Mesendoderm (in vitro differentiated cells): ENCODE measurements around the gene DCBLD2.

Experiments used
- DNase-seq: peaks from one replicate; pipeline ENCODE4 v3.0.0; 2013
- H2AK5ac ChIP-seq: 2 replicates; pipeline ENCODE4 v1.6.1; 2013; ENCODE audit warnings: low read length, inconsistent platforms
- H2BK120ac ChIP-seq: 2 replicates; pipeline ENCODE4 v1.6.1; 2013; ENCODE audit warnings: low read depth, mild to moderate bottlenecking, low read length, moderate library complexity, mixed read lengths
- H2BK15ac ChIP-seq: replicated peaks from 2 replicates; pipeline ENCODE4 v1.6.1; 2013; ENCODE audit warnings: low read depth, mild to moderate bottlenecking, moderate library complexity
- H2BK5ac ChIP-seq: 2 replicates; pipeline ENCODE4 v1.6.1; 2013; ENCODE audit warnings: low read length, inconsistent platforms
- H3K18ac ChIP-seq: 2 replicates; pipeline ENCODE4 v1.6.1; 2013; ENCODE audit warnings: mild to moderate bottlenecking, low read length, mixed read lengths
- H3K23ac ChIP-seq: one replicate; pipeline ENCODE4 v1.6.1; 2013; ENCODE audit warnings: low read length
- H3K27ac ChIP-seq: 2 replicates; pipeline ENCODE4 v1.5.1; 2013; ENCODE audit warnings: low read depth, mild to moderate bottlenecking, inconsistent platforms, low read length, moderate library complexity
- H3K27me3 ChIP-seq: 2 replicates; pipeline ENCODE4 v1.6.1; 2013; ENCODE audit warnings: low read length, control low read depth, mild to moderate bottlenecking, inconsistent platforms; ENCODE audit not compliant: insufficient read depth, poor library complexity
- H3K36me3 ChIP-seq: 2 replicates; pipeline ENCODE4 v1.6.1; 2013; ENCODE audit warnings: low read length, inconsistent platforms; ENCODE audit not compliant: control insufficient read depth, insufficient read depth
- H3K4ac ChIP-seq: one replicate; pipeline ENCODE4 v1.6.1; 2013; ENCODE audit warnings: low read depth, mild to moderate bottlenecking, low read length, moderate library complexity
- H3K4me1 ChIP-seq: 2 replicates; pipeline ENCODE4 v1.6.1; 2013; ENCODE audit warnings: low read depth, low read length, inconsistent platforms; ENCODE audit not compliant: control insufficient read depth
- H3K4me2 ChIP-seq: 2 replicates; pipeline ENCODE4 v1.6.1; 2013; ENCODE audit warnings: low read length
- H3K4me3 ChIP-seq: 2 replicates; pipeline ENCODE4 v1.5.1; 2013; ENCODE audit warnings: mild to moderate bottlenecking, low read length
- H3K56ac ChIP-seq: one replicate; pipeline ENCODE4 v1.6.1; 2013; ENCODE audit warnings: low read length
- H3K79me1 ChIP-seq: 2 replicates; pipeline ENCODE4 v1.6.1; 2013; ENCODE audit warnings: low read length, inconsistent platforms
- H3K79me2 ChIP-seq: 2 replicates; pipeline ENCODE4 v1.6.1; 2013; ENCODE audit warnings: mild to moderate bottlenecking, low read length; ENCODE audit not compliant: control insufficient read depth, insufficient read depth
- H3K9ac ChIP-seq: 2 replicates; pipeline ENCODE4 v1.6.1; 2013; ENCODE audit warnings: low read length, inconsistent platforms
- H4K5ac ChIP-seq: one replicate; pipeline ENCODE4 v1.6.1; 2013; ENCODE audit warnings: low read length
- H4K8ac ChIP-seq: one replicate; pipeline ENCODE4 v1.6.1; 2013; ENCODE audit warnings: low read depth, mild to moderate bottlenecking, control low read depth, low read length, moderate library complexity
- WGBS: extraction: QIAGEN DNeasy Blood & Tissue Kit; methylation state at CpG from one replicate; pipeline ENCODE4 v1.1.7; 2013; ENCODE audit warnings: low lambda C conversion rate, missing lambda C conversion rate; ENCODE audit not compliant: insufficient coverage; ENCODE audit errors: extremely low coverage; 5-methylcytosine and 5-hydroxymethylcytosine counted together

DCBLD2 gene

GRCh38 chr3:98897701-98898100, 3.8 kb downstream of the DCBLD2 start:
- H3K23ac ChIP-seq = no peak overlapping the region
- H2BK5ac ChIP-seq = no peak overlapping the region
- H3K56ac ChIP-seq = no peak overlapping the region
- H3K79me1 ChIP-seq = peaks cover 9% of the 10 kb centered on the region
- no peak overlapping the region for H3K18ac ChIP-seq
- H3K79me2 ChIP-seq = peaks cover 29% of the 10 kb centered on the region
- no CpG with 5 or more reads among the region's 1 CpG for WGBS
- no peak overlapping the region for H3K4me3 ChIP-seq
- no peak overlapping the region for H2BK120ac ChIP-seq
- no peaks in the 10 kb centered on the region for H3K27me3 ChIP-seq
- H2AK5ac ChIP-seq = no peak overlapping the region
- H3K4ac ChIP-seq = no peak overlapping the region
- peaks cover 10% of the 10 kb centered on the region for H3K4me1 ChIP-seq
- H3K36me3 ChIP-seq = no peaks in the 10 kb centered on the region
- no peak for DNase-seq
- H3K9ac ChIP-seq = no peak overlapping the region
- H4K8ac ChIP-seq = no peak overlapping the region
- H3K4me2 ChIP-seq = no peak overlapping the region
- H2BK15ac ChIP-seq = no peak overlapping the region
- H4K5ac ChIP-seq = no peak overlapping the region
- H3K27ac ChIP-seq = no peak overlapping the region

GRCh38 chr3:98894791-98895576, 6.5 kb downstream of the DCBLD2 start:
- DNase-seq = peak; percentile 30
- Histone ChIP-seq H3K18ac (no peak overlapping the region), H3K79me2 (peaks cover 38% of the 10 kb centered on the region), H3K4me2 (no peak overlapping the region), H2BK120ac (no peak overlapping the region), H3K4ac (no peak overlapping the region), H3K27me3 (no peaks in the 10 kb centered on the region), H3K79me1 (peaks cover 13% of the 10 kb centered on the region), H3K4me1 (peaks cover 22% of the 10 kb centered on the region), H3K9ac (no peak overlapping the region), H3K56ac (peak overlapping the region; percentile 27), H4K8ac (no peak overlapping the region), H2BK5ac (no peak overlapping the region), H3K27ac (no peak overlapping the region), H3K23ac (no peak overlapping the region), H2BK15ac (no peak overlapping the region), H4K5ac (no peak overlapping the region), H3K36me3 (no peaks in the 10 kb centered on the region), H2AK5ac (no peak overlapping the region), H3K4me3 (no peak overlapping the region)
- WGBS = no CpG with 5 or more reads among the region's 8 CpGs

- no peak overlapping the region for H3K4me3 ChIP-seq
- no peak overlapping the region for H3K27ac ChIP-seq
- no peaks in the 10 kb centered on the region for H3K27me3 ChIP-seq
- H4K5ac ChIP-seq = no peak overlapping the region
- H2BK120ac ChIP-seq = no peak overlapping the region
- peaks cover 19% of the 10 kb centered on the region for H3K79me1 ChIP-seq
- H3K9ac ChIP-seq = no peak overlapping the region
- peaks cover 24% of the 10 kb centered on the region for H3K4me1 ChIP-seq
- H3K79me2 ChIP-seq = peaks cover 44% of the 10 kb centered on the region
- no peak overlapping the region for H3K18ac ChIP-seq
- no peak overlapping the region for H3K56ac ChIP-seq
- no peak overlapping the region for H2BK5ac ChIP-seq
- peak; percentile 92 for DNase-seq
- no peak overlapping the region for H3K4me2 ChIP-seq
- no peaks in the 10 kb centered on the region for H3K36me3 ChIP-seq
- no peak overlapping the region for H2BK15ac ChIP-seq
- no peak overlapping the region for H2AK5ac ChIP-seq
- no CpG with 5 or more reads among the region's 3 CpGs for WGBS
- H3K23ac ChIP-seq = no peak overlapping the region
- no peak overlapping the region for H3K4ac ChIP-seq
- no peak overlapping the region for H4K8ac ChIP-seq
Observed at GRCh38 chr3:98893740-98894139, 7.8 kb downstream of the DCBLD2 start.

GRCh38 chr3:98892263-98892662, 9.2 kb downstream of the DCBLD2 start:
- Histone ChIP-seq H3K4me1 (peaks cover 24% of the 10 kb centered on the region), H3K79me1 (peaks cover 23% of the 10 kb centered on the region)
- whole genome bisulfite sequencing = no CpG with 5 or more reads among the region's 3 CpGs

GRCh38 chr3:98890965-98891910, 10.3 kb downstream of the DCBLD2 start:
- H3K23ac ChIP-seq = no peak overlapping the region
- H2BK120ac ChIP-seq = no peak overlapping the region
- no peaks in the 10 kb centered on the region for H3K36me3 ChIP-seq
- H3K27me3 ChIP-seq = no peaks in the 10 kb centered on the region
- peaks cover 53% of the 10 kb centered on the region for H3K79me2 ChIP-seq
- H3K18ac ChIP-seq = peak overlapping the region; percentile 4
- H2BK5ac ChIP-seq = peak overlapping the region; percentile 18
- peak overlapping the region; percentile 62 for H3K56ac ChIP-seq
- WGBS = no CpG with 5 or more reads among the region's 3 CpGs
- no peak overlapping the region for H3K27ac ChIP-seq
- peaks cover 24% of the 10 kb centered on the region for H3K4me1 ChIP-seq
- H4K5ac ChIP-seq = no peak overlapping the region
- no peak overlapping the region for H3K4me2 ChIP-seq
- H3K4me3 ChIP-seq = no peak overlapping the region
- no peak overlapping the region for H2BK15ac ChIP-seq
- H4K8ac ChIP-seq = no peak overlapping the region
- DNase-seq = peak; percentile 33
- H3K9ac ChIP-seq = no peak overlapping the region
- H2AK5ac ChIP-seq = no peak overlapping the region
- no peak overlapping the region for H3K4ac ChIP-seq
- H3K79me1 ChIP-seq = peaks cover 23% of the 10 kb centered on the region

More at GRCh38 chr3:98892263-98892662, 9.2 kb downstream of the DCBLD2 start:
- Histone ChIP-seq H3K27ac (no peak overlapping the region), H2BK120ac (no peak overlapping the region), H3K4me2 (no peak overlapping the region), H4K8ac (peak overlapping the region; percentile 28), H2AK5ac (peak overlapping the region; percentile 58), H3K4ac (no peak overlapping the region), H3K27me3 (no peaks in the 10 kb centered on the region), H3K4me3 (no peak overlapping the region), H4K5ac (no peak overlapping the region), H3K23ac (no peak overlapping the region), H3K56ac (no peak overlapping the region), H3K18ac (peak overlapping the region; percentile 80), H3K79me2 (peaks cover 53% of the 10 kb centered on the region), H3K36me3 (no peaks in the 10 kb centered on the region), H2BK5ac (no peak overlapping the region), H2BK15ac (no peak overlapping the region), H3K9ac (no peak overlapping the region)
- DNase-seq = no peak
